IMR-90 (cell line): ENCODE measurements around the gene AJAP1. TPM values are rescaled to one million over a fixed set of nuclear protein-coding genes. Genes with fewer than 3 reads are reported as not detected.

Experiments
- ATAC-seq: fragments of 200-7000 bp; cut with Tn5 transposase; 2 replicates; pipeline ENCODE4 v1.9.1; 2020; ENCODE audit warnings: low read depth, mild to moderate bottlenecking, moderate library complexity
- BruUV-seq: library from RNA; stranded (reverse); fragments of 400-500 nt; replicated peaks from 2 replicates; lab custom pipeline; 2021; lab: Mats Ljungman, UMichigan
- CTCF ChIA-PET: fragments of 300-600 bp; formaldehyde crosslinking; extraction: SDS; loops from one replicate; lab custom pipeline; 2021; ENCODE audit warnings: antibody characterized with exemption; lab: Yijun Ruan, JAX
- POLR2A ChIA-PET: fragments of 300-600 bp; sonication (Branson Sonifier 250); formaldehyde crosslinking; loops from one replicate; lab custom pipeline; 2022; ENCODE audit warnings: antibody characterized with exemption; ENCODE audit not compliant: unreplicated experiment; lab: Charles Lee
- DNase-seq: peaks from one replicate; pipeline ENCODE4 v3.0.0; 2013
- H2AFZ ChIP-seq: replicated peaks from 2 replicates; pipeline ENCODE3; 2013; ENCODE audit warnings: low read length, mild to moderate bottlenecking; ENCODE audit not compliant: poor library complexity
- H2AK5ac ChIP-seq: 2 replicates; pipeline ENCODE4 v1.6.1; 2013; ENCODE audit warnings: low read depth, low read length, inconsistent platforms
- H2AK9ac ChIP-seq: replicated peaks from 2 replicates; pipeline ENCODE3; 2013; ENCODE audit warnings: mild to moderate bottlenecking, low read depth, low read length, moderate library complexity; ENCODE audit not compliant: poor library complexity
- H2BK120ac ChIP-seq: 2 replicates; pipeline ENCODE4 v1.6.1; 2013; ENCODE audit warnings: low read depth, low read length, inconsistent platforms
- H2BK15ac ChIP-seq: 3 replicates; pipeline ENCODE4 v1.6.1; 2013; ENCODE audit warnings: low read depth, low read length, inconsistent platforms
- H2BK20ac ChIP-seq: 2 replicates; pipeline ENCODE4 v1.6.1; 2013; ENCODE audit warnings: low read depth, mild to moderate bottlenecking, inconsistent platforms, low read length, moderate library complexity
- H2BK5ac ChIP-seq: 2 replicates; pipeline ENCODE4 v1.6.1; 2013; ENCODE audit warnings: mild to moderate bottlenecking, low read depth, low read length, inconsistent platforms; ENCODE audit not compliant: poor library complexity, severe bottlenecking
- H3K14ac ChIP-seq: replicated peaks from 2 replicates; pipeline ENCODE4 v1.6.1; 2013; ENCODE audit warnings: low read depth, low read length, inconsistent platforms
- H3K18ac ChIP-seq: 2 replicates; pipeline ENCODE4 v1.6.1; 2013; ENCODE audit warnings: low read depth, low read length, control low read depth
- H3K23ac ChIP-seq: 2 replicates; pipeline ENCODE4 v1.6.1; 2013; ENCODE audit warnings: low read depth, low read length, inconsistent platforms
- H3K27ac ChIP-seq: 2 replicates; pipeline ENCODE4 v1.5.1; 2013; ENCODE audit warnings: mild to moderate bottlenecking, control low read depth, low read length; ENCODE audit not compliant: insufficient read depth
- H3K27me3 ChIP-seq: 2 replicates; pipeline ENCODE4 v1.6.1; 2013; ENCODE audit warnings: low read length; ENCODE audit not compliant: control insufficient read depth, insufficient read depth
- H3K36me3 ChIP-seq: 2 replicates; pipeline ENCODE4 v1.6.1; 2013; ENCODE audit warnings: low read length, mixed read lengths; ENCODE audit not compliant: control insufficient read depth, insufficient read depth
- H3K4ac ChIP-seq: 2 replicates; pipeline ENCODE4 v1.6.1; 2013; ENCODE audit warnings: low read depth, low read length, inconsistent platforms
- H3K4me1 ChIP-seq: 2 replicates; pipeline ENCODE4 v1.6.1; 2013; ENCODE audit warnings: low read length, mixed read lengths; ENCODE audit not compliant: control insufficient read depth, insufficient read depth
- H3K4me2 ChIP-seq: 2 replicates; pipeline ENCODE4 v1.6.1; 2013; ENCODE audit warnings: low read depth, mild to moderate bottlenecking, control low read depth, low read length, moderate library complexity
- H3K4me3 ChIP-seq: 2 replicates; pipeline ENCODE4 v1.5.1; 2013; ENCODE audit warnings: low read depth, mild to moderate bottlenecking, control low read depth, low read length, moderate library complexity; ENCODE audit not compliant: insufficient read depth
- H3K56ac ChIP-seq: 2 replicates; pipeline ENCODE4 v1.6.1; 2013; ENCODE audit warnings: low read length, inconsistent platforms; ENCODE audit not compliant: insufficient read depth; ENCODE audit errors: extremely low read depth
- H3K79me1 ChIP-seq, 2 experiments: 2 replicates each; pipeline ENCODE4 v1.6.1; 2013; ENCODE audit warnings: low read length in 2 of 2, inconsistent platforms in 1 of 2, low read depth in 1 of 2
- H3K9ac ChIP-seq: 2 replicates; pipeline ENCODE4 v1.6.1; 2013; ENCODE audit warnings: low read depth, low read length, control low read depth
- H3K9me1 ChIP-seq: 2 replicates; pipeline ENCODE4 v1.6.1; 2013; ENCODE audit warnings: low read length, inconsistent platforms; ENCODE audit not compliant: insufficient read depth
- H3K9me3 ChIP-seq: 2 replicates; pipeline ENCODE4 v1.6.1; 2013; ENCODE audit warnings: low read length; ENCODE audit not compliant: control insufficient read depth, insufficient read depth
- H4K20me1 ChIP-seq: 2 replicates; pipeline ENCODE4 v1.6.1; 2013; ENCODE audit warnings: low read length, inconsistent platforms; ENCODE audit not compliant: insufficient read depth
- H4K5ac ChIP-seq: 2 replicates; pipeline ENCODE4 v1.6.1; 2013; ENCODE audit warnings: mild to moderate bottlenecking, low read depth, low read length, control low read depth
- H4K8ac ChIP-seq, 2 experiments: 2 replicates each; pipeline ENCODE4 v1.6.1; 2013; ENCODE audit warnings: low read depth in 2 of 2, low read length in 2 of 2, control low read depth in 1 of 2, inconsistent platforms in 1 of 2
- H4K91ac ChIP-seq: 2 replicates; pipeline ENCODE4 v1.6.1; 2013; ENCODE audit warnings: low read depth, low read length, inconsistent platforms; ENCODE audit not compliant: insufficient read depth
- BHLHE40 ChIP-seq: fragments of 150-350 bp; IDR thresholded peaks from 2 replicates; pipeline ENCODE4 v1.6.1; 2016; ENCODE audit warnings: mild to moderate bottlenecking, low read depth, low read length
- CEBPB ChIP-seq: IDR thresholded peaks from 2 replicates; pipeline ENCODE4 v1.6.1; 2012; ENCODE audit warnings: low read depth, low read length, improper control_type of control experiment
- FOS ChIP-seq: fragments of 150-350 bp; IDR thresholded peaks from 2 replicates; pipeline ENCODE4 v1.6.1; 2016; ENCODE audit warnings: low read depth, low read length
- MAFK ChIP-seq: IDR thresholded peaks from 2 replicates; pipeline ENCODE4 v1.6.1; 2012; ENCODE audit warnings: low read depth, low read length, improper control_type of control experiment
- MAZ ChIP-seq: IDR thresholded peaks from 2 replicates; pipeline ENCODE4 v1.6.1; 2012; ENCODE audit warnings: low read depth, mild to moderate bottlenecking, low read length, improper control_type of control experiment, moderate library complexity, borderline replicate concordance
- MXI1 ChIP-seq: IDR thresholded peaks from 2 replicates; pipeline ENCODE4 v1.6.1; 2012; ENCODE audit warnings: low read depth, mild to moderate bottlenecking, low read length, moderate library complexity, borderline replicate concordance
- NFE2L2 ChIP-seq: fragments of 150-350 bp; IDR thresholded peaks from 2 replicates; pipeline ENCODE4 v1.6.1; 2016; ENCODE audit warnings: low read depth, mild to moderate bottlenecking, low read length
- POLR2A ChIP-seq: IDR thresholded peaks from 2 replicates; pipeline ENCODE4 v1.6.1; 2012; ENCODE audit warnings: mild to moderate bottlenecking, low read depth, low read length
- RAD21 ChIP-seq: IDR thresholded peaks from 2 replicates; pipeline ENCODE4 v1.6.1; 2012; ENCODE audit warnings: low read length, improper control_type of control experiment
- RCOR1 ChIP-seq: IDR thresholded peaks from 2 replicates; pipeline ENCODE4 v1.6.1; 2012; ENCODE audit warnings: mild to moderate bottlenecking, low read length, improper control_type of control experiment; ENCODE audit not compliant: insufficient replicate concordance
- RFX5 ChIP-seq: IDR thresholded peaks from 2 replicates; pipeline ENCODE4 v1.8.0; 2012; ENCODE audit warnings: low read depth, mild to moderate bottlenecking, low read length, moderate library complexity
- USF2 ChIP-seq: fragments of 150-350 bp; IDR thresholded peaks from 2 replicates; pipeline ENCODE4 v1.6.1; 2017; ENCODE audit warnings: mild to moderate bottlenecking, antibody characterized with exemption, low read length, low read depth
- WGBS, 2 experiments: methylation state at CpG; one replicate each; pipeline versions ENCODE4 v1.1.5 to v1.1.7; 2013; ENCODE audit warnings: missing lambda C conversion rate in 2 of 2; ENCODE audit not compliant: insufficient read length in 1 of 2; ENCODE audit errors: extremely low coverage in 2 of 2; 5-methylcytosine and 5-hydroxymethylcytosine counted together
- dilution Hi-C: fragments of 300-500 bp; cut with HindIII; formaldehyde crosslinking; loops from one replicate; pipeline ENCODE4 v1.14.3; 2018; ENCODE audit warnings: low sequenced_read_pairs; ENCODE audit not compliant: unreplicated experiment
- in situ Hi-C: fragments of 300-500 bp; cut with MboI; formaldehyde crosslinking; loops from 3 replicates; pipeline ENCODE4 v1.14.3; 2019; ENCODE audit warnings: low sequenced_read_pairs, inconsistent platforms, mixed read lengths
- intact Hi-C: fragments of 100-400 bp; cut with micrococcal nuclease; formaldehyde crosslinking; loops from 2 replicates; pipeline ENCODE4 v1.10.0; 2022
- polyA plus RNA-seq, 3 experiments: library from polyadenylated mRNA; depleted of rRNA; stranded (reverse); fragments of >200 nt; gene quantifications; 2 replicates each; pipeline ENCODE4 v1.2.3, GENCODE V29; 2012; ENCODE audit warnings: low replicate concordance in 1 of 3
- total RNA-seq: library from RNA; depleted of rRNA; stranded (reverse); fragments of >200 nt; gene quantifications from 2 replicates; pipeline ENCODE4 v1.2.3, GENCODE V29; 2012
- TF ChIP-seq, protein P1 (sequence below): conservative IDR thresholded peaks from 2 replicates; pipeline ENCODE4 v1.5.1; 2012; ENCODE audit warnings: mild to moderate bottlenecking, low read depth, low read length, improper control_type of control experiment
- TF ChIP-seq, protein P2 (sequence below): fragments of 150-350 bp; IDR thresholded peaks from 2 replicates; pipeline ENCODE4 v1.6.1; 2016; ENCODE audit warnings: low read depth, mild to moderate bottlenecking, low read length, moderate library complexity, borderline replicate concordance

The AJAP1 gene
- total and polyA plus RNA-seq, 2 of the 4 experiments (the other 2 are of a cell fraction), result under 0.01 to 0.02 TPM

GRCh38 chr1:4652631-4653327, 1.6 kb upstream of the AJAP1 start (continued):
- TF ChIP-seq POLR2A, result no peak

DNA sequence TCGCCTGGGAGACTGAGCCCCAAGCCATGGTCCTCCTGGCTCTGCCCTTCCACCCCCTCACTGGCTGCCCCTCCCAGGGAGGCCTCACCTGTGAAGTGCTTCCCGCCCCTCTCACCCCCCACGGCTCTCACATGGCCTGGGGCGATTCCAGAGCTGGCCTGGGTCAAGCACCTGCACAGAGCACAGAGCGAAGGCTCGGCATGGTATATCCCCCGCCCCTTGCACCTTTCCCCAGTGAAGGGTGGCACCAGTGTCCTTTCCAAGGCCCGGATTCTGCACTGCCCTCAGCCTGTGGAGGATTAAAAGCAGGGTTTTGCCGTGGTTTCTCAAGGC, 1.1 kb upstream of the AJAP1 start:
- Histone ChIP-seq H2AK9ac (no peak overlapping the region), H2BK5ac (no peak overlapping the region), H3K9me3 (0 out of 2 replicates have a peak, but pooled peaks cover 2% of the 10 kb centered on the region), H3K36me3 (no peaks in the 10 kb centered on the region), H3K9me1 (no peaks in the 10 kb centered on the region), H4K8ac (no peak overlapping the region), H3K4ac (no peak overlapping the region), H3K27ac (no peak overlapping the region), H2BK15ac (no peak overlapping the region), H3K4me2 (no peak overlapping the region), H4K20me1 (no peaks in the 10 kb centered on the region), H2BK20ac (no peak overlapping the region), H3K79me1 (no peaks in the 10 kb centered on the region), H4K91ac (no peak overlapping the region), H3K18ac (no peak overlapping the region), H3K9ac (no peak overlapping the region), H2AFZ (no peak overlapping the region), H3K56ac (no peak overlapping the region), H4K5ac (no peak overlapping the region), H2BK120ac (no peak overlapping the region), H3K27me3 (peaks cover 12% of the 10 kb centered on the region), H3K4me3 (no peak overlapping the region), H3K4me1 (no peaks in the 10 kb centered on the region), H2AK5ac (no peak overlapping the region), H3K23ac (no peak overlapping the region), H3K14ac (no peak overlapping the region)
- dilution Hi-C loops (no loop called here), in situ Hi-C loops (loop anchor here (25.0 kb wide), 1 partner anchor 1309 kb away; no protein-coding TSS in a partner anchor), intact Hi-C loops (no loop called here)
- ATAC-seq, result no peak
- WGBS, 2 experiments, result 9% methylated on average over 3 of the region's 9 CpGs; no CpG with 5 or more reads in 1 of the 2 experiments
- DNase-seq, result no peak
- BruUV-seq, result no TSS peak
- POLR2A ChIA-PET, result no interaction called here
- CTCF ChIA-PET, result no interaction called here
- no peak for TF ChIP-seq FOS
- TF ChIP-seq RAD21, result no peak
- no peak for TF ChIP-seq MAFK
- TF ChIP-seq, protein P1, sequence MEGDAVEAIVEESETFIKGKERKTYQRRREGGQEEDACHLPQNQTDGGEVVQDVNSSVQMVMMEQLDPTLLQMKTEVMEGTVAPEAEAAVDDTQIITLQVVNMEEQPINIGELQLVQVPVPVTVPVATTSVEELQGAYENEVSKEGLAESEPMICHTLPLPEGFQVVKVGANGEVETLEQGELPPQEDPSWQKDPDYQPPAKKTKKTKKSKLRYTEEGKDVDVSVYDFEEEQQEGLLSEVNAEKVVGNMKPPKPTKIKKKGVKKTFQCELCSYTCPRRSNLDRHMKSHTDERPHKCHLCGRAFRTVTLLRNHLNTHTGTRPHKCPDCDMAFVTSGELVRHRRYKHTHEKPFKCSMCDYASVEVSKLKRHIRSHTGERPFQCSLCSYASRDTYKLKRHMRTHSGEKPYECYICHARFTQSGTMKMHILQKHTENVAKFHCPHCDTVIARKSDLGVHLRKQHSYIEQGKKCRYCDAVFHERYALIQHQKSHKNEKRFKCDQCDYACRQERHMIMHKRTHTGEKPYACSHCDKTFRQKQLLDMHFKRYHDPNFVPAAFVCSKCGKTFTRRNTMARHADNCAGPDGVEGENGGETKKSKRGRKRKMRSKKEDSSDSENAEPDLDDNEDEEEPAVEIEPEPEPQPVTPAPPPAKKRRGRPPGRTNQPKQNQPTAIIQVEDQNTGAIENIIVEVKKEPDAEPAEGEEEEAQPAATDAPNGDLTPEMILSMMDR, result no peak
- no peak for TF ChIP-seq RFX5
- no peak for TF ChIP-seq BHLHE40
- TF ChIP-seq, protein P2, sequence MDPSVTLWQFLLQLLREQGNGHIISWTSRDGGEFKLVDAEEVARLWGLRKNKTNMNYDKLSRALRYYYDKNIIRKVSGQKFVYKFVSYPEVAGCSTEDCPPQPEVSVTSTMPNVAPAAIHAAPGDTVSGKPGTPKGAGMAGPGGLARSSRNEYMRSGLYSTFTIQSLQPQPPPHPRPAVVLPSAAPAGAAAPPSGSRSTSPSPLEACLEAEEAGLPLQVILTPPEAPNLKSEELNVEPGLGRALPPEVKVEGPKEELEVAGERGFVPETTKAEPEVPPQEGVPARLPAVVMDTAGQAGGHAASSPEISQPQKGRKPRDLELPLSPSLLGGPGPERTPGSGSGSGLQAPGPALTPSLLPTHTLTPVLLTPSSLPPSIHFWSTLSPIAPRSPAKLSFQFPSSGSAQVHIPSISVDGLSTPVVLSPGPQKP, result no peak
- TF ChIP-seq MXI1, result no peak
- TF ChIP-seq MAZ, result no peak
- no peak for TF ChIP-seq NFE2L2
- TF ChIP-seq CEBPB, result no peak
- no peak for TF ChIP-seq POLR2A
- no peak for TF ChIP-seq USF2
- TF ChIP-seq RCOR1, result no peak
